Ascending aorta (tissue), 2 donors: ENCODE results near the gene ZBTB9. TPM values are rescaled to one million over a fixed set of nuclear protein-coding genes. Genes with fewer than 3 reads are reported as not detected.

Experiments used
- DNase-seq, 2 donors: peaks; one replicate each; pipeline ENCODE4 v3.0.0-alpha.2; 2019; ENCODE audit warnings: low spot score in 2 of 2
- H3K27ac ChIP-seq, 2 donors: fragments of 200-600 bp; sonication (generic); one replicate each; pipeline ENCODE4 v1.5.1; 2016 to 2017; ENCODE audit warnings: mild to moderate bottlenecking in 1 of 2
- H3K27me3 ChIP-seq: fragments of 200-600 bp; sonication (generic); one replicate; pipeline ENCODE4 v1.5.1; 2017
- H3K36me3 ChIP-seq, 2 donors: fragments of 200-600 bp; sonication (generic); one replicate each; pipeline ENCODE4 v1.5.1; 2016
- H3K4me1 ChIP-seq, 2 donors: fragments of 200-600 bp; sonication (generic); one replicate each; pipeline ENCODE4 v1.5.1; 2016 to 2017; ENCODE audit warnings: mild to moderate bottlenecking in 1 of 2
- H3K4me3 ChIP-seq, 2 donors: fragments of 200-600 bp; sonication (generic); one replicate each; pipeline ENCODE4 v1.5.1; 2016 to 2017; ENCODE audit warnings: mild to moderate bottlenecking in 1 of 2
- H3K9me3 ChIP-seq, 2 donors: fragments of 200-600 bp; sonication (generic); one replicate each; pipeline ENCODE4 v1.5.1; 2016
- CTCF ChIP-seq, 3 experiments: fragments of 200-600 bp in 2 of 3; fragments of 450-650 bp in 1 of 3; sonication (generic) in 2 of 3; IDR thresholded peaks; one replicate each; pipeline ENCODE4 v1.5.1; 2016 to 2019; ENCODE audit warnings: antibody characterized with exemption in 3 of 3, mild to moderate bottlenecking in 1 of 3, moderate library complexity in 1 of 3
- intact Hi-C: fragments of 100-400 bp; cut with DNase I; formaldehyde crosslinking; loops from one replicate; pipeline ENCODE4 v1.15.1; 2023
- total RNA-seq: library from RNA; depleted of rRNA; stranded (reverse); fragments of >200 nt; gene quantifications from one replicate; pipeline ENCODE4 v1.1.0, GENCODE V29; 2016

ZBTB9 gene
- total RNA-seq, 1 donor from 2014 or later = 45.8 TPM

GRCh38 chr6:33433001-33433543 is 21.3 kb upstream of the ZBTB9 start:
- no peak for DNase-seq
- Histone ChIP-seq H3K4me3 (no peak overlapping the region), H3K27ac (peak overlapping the region; percentile 43 to 76), H3K36me3 (peaks cover 30 to 35% of the 10 kb centered on the region in 2 donors), H3K27me3 (no peaks in the 10 kb centered on the region), H3K4me1 (peaks cover 4 to 9% of the 10 kb centered on the region in 2 donors), H3K9me3 (no peaks in the 10 kb centered on the region)
- intact Hi-C loops = no loop called here
- no peak for TF ChIP-seq CTCF (IDR thresholded peaks at IDR 0.05)

- Histone ChIP-seq H3K27ac (peak overlapping the region; percentile 49 to 76), H3K4me1 (peaks cover 4% of the 10 kb centered on the region in 2 donors)
- intact Hi-C loops = no loop called here
Observed at GRCh38 chr6:33433544-33434191, 20.7 kb upstream of the ZBTB9 start.

GRCh38 chr6:33434961-33435360 is 19.4 kb upstream of the ZBTB9 start:
- no peak for TF ChIP-seq CTCF (IDR thresholded peaks at IDR 0.05)
- Histone ChIP-seq H3K27me3 (no peaks in the 10 kb centered on the region), H3K4me3 (no peak overlapping the region), H3K36me3 (peaks cover 43% of the 10 kb centered on the region in 2 donors), H3K27ac (no peak overlapping the region), H3K4me1 (peaks cover 4% of the 10 kb centered on the region in 2 donors), H3K9me3 (no peaks in the 10 kb centered on the region)
- DNase-seq = no peak
- intact Hi-C loops = no loop called here

More at GRCh38 chr6:33433544-33434191, 20.7 kb upstream of the ZBTB9 start:
- H3K27me3 ChIP-seq = no peaks in the 10 kb centered on the region
- H3K9me3 ChIP-seq = no peaks in the 10 kb centered on the region
- peaks cover 36 to 41% of the 10 kb centered on the region in 2 donors for H3K36me3 ChIP-seq
- no peak for DNase-seq
- no peak overlapping the region for H3K4me3 ChIP-seq
- TF ChIP-seq CTCF (IDR thresholded peaks at IDR 0.05) = no peak

GRCh38 chr6:33437666-33438065 is 16.7 kb upstream of the ZBTB9 start:
- H3K4me1 ChIP-seq = peaks cover 4% of the 10 kb centered on the region in 2 donors
- no peak overlapping the region for H3K4me3 ChIP-seq
- no peak for DNase-seq
- intact Hi-C loops = no loop called here
- no peaks in the 10 kb centered on the region for H3K9me3 ChIP-seq
- no peak for TF ChIP-seq CTCF (IDR thresholded peaks at IDR 0.05)
- H3K27ac ChIP-seq = no peak overlapping the region
- no peaks in the 10 kb centered on the region for H3K27me3 ChIP-seq
- H3K36me3 ChIP-seq = peaks cover 56 to 58% of the 10 kb centered on the region in 2 donors

- intact Hi-C loops = no loop called here
- Histone ChIP-seq H3K36me3 (peaks cover 67 to 69% of the 10 kb centered on the region in 2 donors), H3K27ac (no peak overlapping the region), H3K4me3 (no peak overlapping the region), H3K27me3 (no peaks in the 10 kb centered on the region), H3K4me1 (peaks cover 0 to under 1% of the 10 kb centered on the region in 2 donors), H3K9me3 (no peaks in the 10 kb centered on the region)
- no peak for DNase-seq
- no peak for TF ChIP-seq CTCF (IDR thresholded peaks at IDR 0.05)
Observed at GRCh38 chr6:33438978-33439594, 15.3 kb upstream of the ZBTB9 start.
